ENCODE data around the gene AMZ1.

Gene AMZ1

DNA sequence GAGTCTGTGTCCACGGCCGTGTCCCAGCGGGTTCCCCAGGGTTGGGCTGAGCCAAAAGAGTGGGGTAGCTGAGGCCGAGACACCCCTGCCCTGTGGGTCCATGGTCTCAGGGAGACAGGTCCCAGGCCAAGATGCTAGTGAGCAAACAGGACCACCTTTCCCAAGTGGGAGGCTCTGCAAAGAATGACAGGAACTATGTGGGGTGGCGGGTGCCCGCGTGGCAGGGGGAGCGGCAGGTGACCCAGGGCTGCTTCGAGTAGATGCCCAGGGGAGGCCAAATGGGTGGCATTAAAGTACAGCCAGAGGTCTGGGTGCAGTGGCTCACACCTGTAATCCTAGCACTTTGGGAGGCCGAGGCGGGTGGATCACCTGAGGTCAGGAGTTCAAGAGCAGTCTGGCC lies 38.0 kb upstream of the AMZ1 start:
- FAIRE-seq (no peak), DNase-seq (ENCODE audit: insufficient read length, low spot score) (no peak)
- TF ChIP-seq POLR2A (IDR thresholded peaks at IDR 0.05; ENCODE audit: low read depth, low read length) (no peak), SPI1 (IDR thresholded peaks at IDR 0.05; ENCODE audit: low read depth, low read length) (no peak), POU2F2 (IDR thresholded peaks at IDR 0.05; ENCODE audit: low read depth, low read length) (no peak)

DNA sequence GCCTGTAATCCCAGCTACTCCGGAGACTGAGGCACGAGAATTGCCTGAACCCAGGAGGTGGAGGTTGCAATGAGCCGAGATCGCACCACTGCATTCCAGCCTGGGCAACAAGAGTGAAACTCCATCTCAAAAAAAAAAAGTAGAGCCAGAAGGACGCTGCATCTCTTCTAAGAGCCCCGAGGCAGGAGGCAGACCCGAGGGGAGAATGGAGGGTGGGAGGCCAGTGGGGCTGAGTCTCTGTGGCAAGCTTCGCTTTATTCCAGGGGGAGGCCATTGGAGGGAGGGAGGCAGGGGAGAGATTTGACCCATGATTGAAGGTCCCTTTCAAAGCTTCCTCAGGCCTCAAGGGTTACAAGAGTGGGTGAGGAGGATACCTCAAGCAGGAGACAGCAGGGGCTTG lies 37.6 kb upstream of the AMZ1 start:
- no peak for DNase-seq (ENCODE audit: insufficient read length, low spot score)
- TF ChIP-seq POU2F2 (IDR thresholded peaks at IDR 0.05; ENCODE audit: low read depth, low read length) (no peak), POLR2AphosphoS5 (IDR thresholded peaks at IDR 0.05; ENCODE audit: low read depth, low read length) (no peak), TAF1 (IDR thresholded peaks at IDR 0.05; ENCODE audit: low read depth, low read length) (no peak), SPI1 (IDR thresholded peaks at IDR 0.05; ENCODE audit: low read depth, low read length) (no peak), POLR2A (IDR thresholded peaks at IDR 0.05; ENCODE audit: low read depth, low read length) (no peak), PAX5 (IDR thresholded peaks at IDR 0.05; ENCODE audit: insufficient read depth, low read length, severe bottlenecking) (no peak)
- FAIRE-seq: no peak

DNA sequence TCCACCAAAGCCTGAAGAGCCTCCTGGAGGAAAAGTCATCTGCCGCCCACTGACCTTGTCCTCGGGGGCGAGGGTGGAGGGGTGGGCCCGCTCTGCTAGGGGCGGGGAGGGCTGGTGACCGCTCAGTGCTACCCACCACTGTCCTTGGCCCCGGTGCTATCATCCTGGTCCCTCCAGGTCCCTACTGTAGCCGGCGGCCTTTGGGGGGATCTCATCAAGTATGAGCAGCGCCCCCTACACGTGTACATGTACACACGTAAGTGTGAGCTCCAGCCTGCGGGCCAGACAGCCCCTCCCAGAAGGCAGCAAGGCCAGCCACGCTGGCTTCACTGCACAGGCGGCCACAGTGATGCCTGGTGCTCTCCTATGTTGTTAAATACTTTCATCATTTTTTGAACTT lies 36.7 kb upstream of the AMZ1 start:
- no peak for FAIRE-seq
- no peak for DNase-seq (ENCODE audit: insufficient read length, low spot score)
- no peak for TF ChIP-seq SPI1 (IDR thresholded peaks at IDR 0.05; ENCODE audit: low read depth, low read length)
- no peak for TF ChIP-seq POLR2A (IDR thresholded peaks at IDR 0.05; ENCODE audit: low read depth, low read length)
- TF ChIP-seq PAX5 (IDR thresholded peaks at IDR 0.05; ENCODE audit: insufficient read depth, low read length, severe bottlenecking): no peak
- no peak for TF ChIP-seq POLR2AphosphoS5 (IDR thresholded peaks at IDR 0.05; ENCODE audit: low read depth, low read length)
- TF ChIP-seq POU2F2 (IDR thresholded peaks at IDR 0.05; ENCODE audit: low read depth, low read length): no peak

DNA sequence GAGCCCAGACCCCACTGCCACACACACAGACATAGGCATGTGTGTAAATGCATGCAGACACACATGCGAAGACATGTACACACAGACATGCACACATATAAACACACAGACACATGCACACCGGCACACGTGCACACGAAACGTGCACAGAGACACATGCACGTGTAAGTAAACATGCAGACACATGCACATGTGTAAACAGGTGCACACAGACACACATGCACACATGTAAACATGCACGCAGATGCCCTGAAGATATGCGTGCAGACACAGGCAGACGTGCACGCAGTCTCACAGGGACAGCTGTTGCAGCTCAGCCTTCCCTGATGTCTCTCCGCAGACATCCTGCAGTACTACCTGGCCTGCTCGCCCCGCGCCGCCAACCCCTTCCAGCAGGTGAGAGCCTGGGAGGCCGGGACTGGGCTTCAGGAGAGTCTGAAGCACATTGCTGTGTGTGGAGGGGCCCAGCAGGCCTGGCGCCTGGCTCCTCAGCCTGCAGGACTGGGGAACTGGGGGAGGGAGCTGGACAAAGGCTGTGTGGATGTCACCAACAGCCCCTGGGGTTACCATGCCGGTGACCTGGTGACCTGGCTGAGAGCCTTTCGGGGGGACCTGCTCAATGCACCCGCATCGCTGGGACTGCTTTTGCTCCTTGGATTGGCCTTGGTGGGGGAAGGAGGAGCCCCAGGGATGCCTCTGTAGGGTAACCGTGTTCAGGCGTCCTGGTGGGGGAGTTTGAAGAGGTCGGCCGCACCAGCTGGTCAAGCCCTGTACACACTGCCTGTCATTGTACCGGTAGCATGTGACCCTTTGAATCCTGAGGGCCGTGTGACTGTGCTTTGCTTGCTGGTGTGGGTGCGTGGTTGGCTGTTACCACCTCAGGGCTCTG lies 35.9 kb upstream of the AMZ1 start:
- FAIRE-seq: peak; percentile 75
- peak; percentile 16; the same call in 1 of the 2 replicates for TF ChIP-seq POLR2A (IDR thresholded peaks at IDR 0.05; ENCODE audit: low read depth, low read length)
- no peak for TF ChIP-seq PAX5 (IDR thresholded peaks at IDR 0.05; ENCODE audit: insufficient read depth, low read length, severe bottlenecking)
- no peak for DNase-seq (ENCODE audit: insufficient read length, low spot score)

DNA sequence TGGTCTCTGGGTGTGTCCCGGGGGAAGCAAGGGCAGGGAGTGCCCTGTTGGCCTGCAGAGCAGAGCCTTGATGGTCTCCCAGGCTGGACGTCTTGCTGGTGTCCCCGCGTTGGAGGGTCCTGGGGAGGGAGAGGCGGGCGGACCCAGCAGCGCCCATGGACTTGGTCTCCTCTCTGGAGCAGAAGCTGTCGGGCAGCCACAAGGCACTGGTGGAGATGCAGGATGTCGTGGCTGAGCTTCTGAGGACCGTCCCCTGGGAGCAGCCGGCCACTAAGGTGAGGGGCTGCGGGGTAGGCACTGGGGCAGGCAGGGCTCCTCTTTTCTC lies 35.3 kb upstream of the AMZ1 start:
- DNase-seq (ENCODE audit: insufficient read length, low spot score): no peak
- no peak for FAIRE-seq
- TF ChIP-seq POU2F2 (IDR thresholded peaks at IDR 0.05; ENCODE audit: low read depth, low read length) (no peak), SPI1 (IDR thresholded peaks at IDR 0.05; ENCODE audit: low read depth, low read length) (no peak), POLR2AphosphoS5 (IDR thresholded peaks at IDR 0.05; ENCODE audit: low read depth, low read length) (no peak), TAF1 (IDR thresholded peaks at IDR 0.05; ENCODE audit: low read depth, low read length) (no peak), PAX5 (IDR thresholded peaks at IDR 0.05; ENCODE audit: insufficient read depth, low read length, severe bottlenecking) (no peak), POLR2A (IDR thresholded peaks at IDR 0.05; ENCODE audit: low read depth, low read length) (no peak)

DNA sequence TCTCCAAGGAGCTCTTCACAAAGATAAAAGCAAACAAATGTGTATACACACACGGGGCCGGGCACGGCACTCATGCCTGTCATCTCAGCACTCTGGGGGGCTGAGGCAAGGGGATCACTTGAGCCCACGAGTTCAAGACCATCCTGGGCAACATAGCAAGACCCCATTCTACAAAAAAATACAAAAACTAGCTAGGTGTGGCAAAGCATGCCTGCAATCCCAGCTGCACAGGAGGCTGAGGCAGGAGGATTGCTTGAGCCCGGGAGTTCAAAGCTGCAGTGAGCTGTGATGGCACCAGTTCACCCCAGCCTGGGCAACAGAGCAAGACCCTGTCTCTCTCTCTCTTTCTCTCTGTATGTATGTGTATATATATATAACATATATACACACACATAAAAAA lies 33.9 kb upstream of the AMZ1 start:
- TF ChIP-seq POU2F2 (IDR thresholded peaks at IDR 0.05; ENCODE audit: low read depth, low read length): no peak
- TF ChIP-seq POLR2A (IDR thresholded peaks at IDR 0.05; ENCODE audit: low read depth, low read length): no peak
- TF ChIP-seq POLR2AphosphoS5 (IDR thresholded peaks at IDR 0.05; ENCODE audit: low read depth, low read length): no peak
- TF ChIP-seq PAX5 (IDR thresholded peaks at IDR 0.05; ENCODE audit: insufficient read depth, low read length, severe bottlenecking): no peak
- no peak for TF ChIP-seq TAF1 (IDR thresholded peaks at IDR 0.05; ENCODE audit: low read depth, low read length)
- TF ChIP-seq SPI1 (IDR thresholded peaks at IDR 0.05; ENCODE audit: low read depth, low read length): no peak
- no peak for FAIRE-seq
- DNase-seq (ENCODE audit: insufficient read length, low spot score): no peak

DNA sequence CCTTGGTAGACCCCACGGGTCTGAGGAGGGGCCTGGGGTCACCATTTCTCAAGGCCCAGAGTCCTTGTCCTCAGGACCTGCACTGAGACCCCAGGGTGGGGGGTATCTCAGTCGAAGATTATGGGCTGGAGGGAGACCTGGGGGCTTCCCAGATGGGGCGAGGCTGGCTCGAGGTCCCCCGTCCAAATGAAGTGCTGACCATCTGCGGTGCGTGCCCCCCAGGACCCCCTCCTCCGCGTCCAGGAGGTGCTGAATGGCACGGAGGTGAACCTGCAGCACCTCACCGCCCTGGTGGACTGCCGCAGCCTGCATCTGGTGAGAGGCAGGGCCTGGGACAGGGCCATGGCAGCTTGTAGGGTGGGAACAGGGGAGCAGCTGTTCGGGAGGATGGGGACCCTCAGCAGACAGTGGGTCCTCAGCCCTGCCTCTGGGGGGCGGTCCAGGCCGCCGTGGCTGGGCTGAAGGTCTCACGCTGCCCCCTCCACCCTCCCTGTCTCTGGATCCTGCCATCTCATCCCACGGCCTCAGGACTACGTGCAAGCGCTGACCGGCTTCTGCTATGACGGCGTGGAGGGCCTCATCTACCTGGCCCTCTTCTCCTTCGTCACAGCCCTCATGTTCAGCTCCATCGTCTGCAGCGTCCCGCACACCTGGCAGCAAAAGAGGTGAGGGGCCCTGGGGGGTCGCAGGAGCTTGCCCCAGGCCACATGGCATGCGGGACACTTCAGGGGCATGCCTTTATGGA lies 32.0 kb upstream of the AMZ1 start:
- no peak for DNase-seq (ENCODE audit: insufficient read length, low spot score)
- no peak for FAIRE-seq
- TF ChIP-seq POU2F2 (IDR thresholded peaks at IDR 0.05; ENCODE audit: low read depth, low read length) (no peak), PAX5 (IDR thresholded peaks at IDR 0.05; ENCODE audit: insufficient read depth, low read length, severe bottlenecking) (no peak), SPI1 (IDR thresholded peaks at IDR 0.05; ENCODE audit: low read depth, low read length) (no peak), TAF1 (IDR thresholded peaks at IDR 0.05; ENCODE audit: low read depth, low read length) (no peak), POLR2AphosphoS5 (IDR thresholded peaks at IDR 0.05; ENCODE audit: low read depth, low read length) (no peak), POLR2A (IDR thresholded peaks at IDR 0.05; ENCODE audit: low read depth, low read length) (no peak)

DNA sequence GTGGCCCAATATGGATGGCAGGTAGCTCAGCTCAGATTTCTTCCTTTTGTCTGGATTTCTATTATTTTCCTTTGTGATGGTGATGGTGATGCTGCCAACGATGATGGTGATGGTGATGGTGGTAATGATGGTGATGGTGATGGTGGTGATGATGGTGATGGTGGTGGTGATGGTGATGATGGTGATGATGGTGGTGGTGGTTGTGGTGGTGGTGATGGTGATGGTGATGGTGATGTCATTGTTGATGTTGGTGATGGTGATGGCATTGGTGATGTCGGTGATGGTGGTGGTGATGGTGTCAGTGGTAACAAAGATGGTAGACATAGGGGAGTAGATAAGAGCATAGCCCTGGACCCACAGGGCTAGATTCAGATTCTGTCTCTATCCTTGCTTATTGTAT lies 30.8 kb upstream of the AMZ1 start:
- no peak for DNase-seq (ENCODE audit: insufficient read length, low spot score)
- peak; percentile 68 for FAIRE-seq
- no peak for TF ChIP-seq POU2F2 (IDR thresholded peaks at IDR 0.05; ENCODE audit: low read depth, low read length)
- no peak for TF ChIP-seq SPI1 (IDR thresholded peaks at IDR 0.05; ENCODE audit: low read depth, low read length)
- no peak for TF ChIP-seq TAF1 (IDR thresholded peaks at IDR 0.05; ENCODE audit: low read depth, low read length)
- TF ChIP-seq POLR2A (IDR thresholded peaks at IDR 0.05; ENCODE audit: low read depth, low read length): no peak
- TF ChIP-seq PAX5 (IDR thresholded peaks at IDR 0.05; ENCODE audit: insufficient read depth, low read length, severe bottlenecking): no peak
- TF ChIP-seq POLR2AphosphoS5 (IDR thresholded peaks at IDR 0.05; ENCODE audit: low read depth, low read length): no peak

DNA sequence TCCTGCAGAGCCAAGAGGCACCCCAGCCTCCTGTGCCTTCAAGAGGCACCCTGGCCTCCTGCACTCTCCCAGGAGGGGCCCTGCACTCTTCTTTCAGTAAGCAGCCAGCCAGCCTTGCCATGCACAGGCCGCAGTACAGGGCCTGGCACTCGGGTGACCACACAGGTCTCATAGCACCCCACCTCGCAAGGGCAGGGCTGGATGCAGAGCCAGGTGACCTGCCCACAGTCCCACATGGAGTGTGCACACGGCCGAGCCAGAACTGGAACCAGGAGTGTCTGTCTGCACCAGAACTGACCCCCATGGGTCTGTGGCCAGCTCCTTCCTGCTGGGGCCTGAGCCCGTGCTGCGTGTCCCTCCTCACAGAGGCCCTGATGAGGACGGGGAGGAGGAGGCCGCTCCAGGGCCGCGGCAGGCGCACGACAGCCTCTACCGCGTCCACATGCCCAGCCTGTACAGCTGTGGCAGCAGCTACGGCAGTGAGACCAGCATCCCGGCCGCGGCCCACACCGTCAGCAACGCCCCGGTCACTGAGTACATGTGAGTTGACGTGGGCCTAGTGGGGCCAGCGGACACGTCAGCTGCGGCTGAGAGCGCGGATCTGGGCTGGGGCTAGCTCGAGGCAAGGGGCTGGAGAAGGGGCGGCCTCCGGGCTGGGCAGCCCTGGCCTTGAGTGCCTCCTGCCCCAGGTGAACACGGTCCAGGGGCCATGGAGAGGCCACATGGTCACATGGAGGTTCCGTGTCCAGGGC lies 29.9 kb upstream of the AMZ1 start:
- TF ChIP-seq PAX5 (IDR thresholded peaks at IDR 0.05; ENCODE audit: insufficient read depth, low read length, severe bottlenecking) (no peak), SPI1 (IDR thresholded peaks at IDR 0.05; ENCODE audit: low read depth, low read length) (no peak), POLR2A (IDR thresholded peaks at IDR 0.05; ENCODE audit: low read depth, low read length) (no peak), TAF1 (IDR thresholded peaks at IDR 0.05; ENCODE audit: low read depth, low read length) (no peak), POU2F2 (IDR thresholded peaks at IDR 0.05; ENCODE audit: low read depth, low read length) (no peak), POLR2AphosphoS5 (IDR thresholded peaks at IDR 0.05; ENCODE audit: low read depth, low read length) (no peak)
- FAIRE-seq (no peak), DNase-seq (ENCODE audit: insufficient read length, low spot score) (no peak)

All from GM12891 (cell line).